ENCODE results near the gene MYCBP2.

DNA sequence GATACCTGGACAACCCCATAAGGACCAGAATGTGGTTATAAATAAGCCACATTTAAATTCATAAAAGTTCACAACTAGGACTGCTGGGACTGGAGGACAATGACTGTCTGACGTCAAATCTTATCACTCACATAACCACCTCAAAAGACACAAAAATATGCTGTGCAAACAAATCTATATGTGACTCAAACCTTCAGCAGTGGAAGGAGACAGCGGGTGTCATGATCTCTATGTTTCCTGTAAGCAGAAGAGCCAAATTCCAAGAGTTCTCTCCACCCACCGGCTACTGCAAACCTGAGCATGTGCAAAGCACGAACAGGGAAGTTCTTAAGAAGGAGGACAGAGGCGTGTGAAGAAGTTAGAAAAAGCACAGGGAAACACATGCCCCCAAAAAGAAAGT lies 113.2 kb downstream of the MYCBP2 start:
- no peak for TF ChIP-seq POLR2A (IDR thresholded peaks at IDR 0.05)
- TF ChIP-seq, protein P1, sequence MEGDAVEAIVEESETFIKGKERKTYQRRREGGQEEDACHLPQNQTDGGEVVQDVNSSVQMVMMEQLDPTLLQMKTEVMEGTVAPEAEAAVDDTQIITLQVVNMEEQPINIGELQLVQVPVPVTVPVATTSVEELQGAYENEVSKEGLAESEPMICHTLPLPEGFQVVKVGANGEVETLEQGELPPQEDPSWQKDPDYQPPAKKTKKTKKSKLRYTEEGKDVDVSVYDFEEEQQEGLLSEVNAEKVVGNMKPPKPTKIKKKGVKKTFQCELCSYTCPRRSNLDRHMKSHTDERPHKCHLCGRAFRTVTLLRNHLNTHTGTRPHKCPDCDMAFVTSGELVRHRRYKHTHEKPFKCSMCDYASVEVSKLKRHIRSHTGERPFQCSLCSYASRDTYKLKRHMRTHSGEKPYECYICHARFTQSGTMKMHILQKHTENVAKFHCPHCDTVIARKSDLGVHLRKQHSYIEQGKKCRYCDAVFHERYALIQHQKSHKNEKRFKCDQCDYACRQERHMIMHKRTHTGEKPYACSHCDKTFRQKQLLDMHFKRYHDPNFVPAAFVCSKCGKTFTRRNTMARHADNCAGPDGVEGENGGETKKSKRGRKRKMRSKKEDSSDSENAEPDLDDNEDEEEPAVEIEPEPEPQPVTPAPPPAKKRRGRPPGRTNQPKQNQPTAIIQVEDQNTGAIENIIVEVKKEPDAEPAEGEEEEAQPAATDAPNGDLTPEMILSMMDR (IDR thresholded peaks at IDR 0.05): no peak
